Stimulated activated CD4-positive, alpha-beta T cell treated with anti-CD3 and anti-CD28 coated beads, Interleukin-2, amount 100 ng/mL, for 24 hours (primary cell): ENCODE results near the gene CEP126.

ENCODE experiments used
- DNase-seq, 2 donors: peaks; one replicate each; pipeline ENCODE4 v3.0.0-alpha.2; 2020

Gene CEP126

GRCh38 chr11:101914738-101915426 lies at the start of gene CEP126:
Gene CEP126 (plus strand): TSS chr11:101915010. CDS start chr11:101915285, 275 bp downstream.
- peak; percentile 93 to 94 for DNase-seq

DNA sequence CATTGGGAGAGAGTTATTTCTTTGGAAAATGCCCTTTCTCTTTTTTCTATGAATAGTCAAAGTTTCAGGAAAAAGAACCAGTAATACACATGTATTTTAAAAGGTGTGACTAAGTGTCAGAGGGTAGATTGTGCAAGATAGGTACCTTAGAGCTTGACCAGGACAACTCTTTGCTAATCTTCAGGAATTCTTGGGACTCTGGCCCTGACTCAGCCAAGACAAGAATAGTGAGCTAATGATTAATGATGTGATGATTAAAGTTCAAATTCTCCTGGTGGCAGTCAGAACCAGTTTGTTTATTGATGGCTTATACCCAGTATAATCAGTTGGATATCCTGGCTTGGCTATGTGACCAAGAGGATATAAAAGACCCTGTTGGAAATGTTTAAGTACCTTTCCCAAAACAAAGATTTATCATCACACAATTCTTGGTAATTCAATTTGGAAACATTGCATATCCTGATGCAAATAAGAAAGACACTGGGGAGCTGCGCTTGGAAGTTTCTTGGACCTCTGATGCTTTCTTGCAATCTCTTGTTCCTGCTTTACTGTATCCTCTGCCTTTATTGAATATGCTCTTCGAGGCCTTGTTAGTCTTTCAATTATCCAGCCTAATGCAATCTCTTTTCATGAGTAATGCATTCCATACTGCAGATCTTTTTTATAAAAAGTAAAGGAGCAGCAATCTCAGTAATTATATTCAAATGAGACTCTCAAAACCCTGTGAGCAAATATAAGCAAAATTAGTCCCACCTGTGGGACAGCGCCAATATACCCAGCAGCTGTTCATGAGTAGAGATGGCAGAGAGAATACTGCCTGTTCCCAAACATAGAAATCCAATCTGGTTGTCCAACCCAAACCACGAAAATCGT lies 48.0 kb upstream of the CEP126 start:
- DNase-seq, result no peak

- no peak for DNase-seq
These were observed 46.9 kb upstream of the CEP126 start for GRCh38 chr11:101867951-101868350.

GRCh38 chr11:101870510-101870909 lies 44.3 kb upstream of the CEP126 start:
- DNase-seq, result no peak

DNA sequence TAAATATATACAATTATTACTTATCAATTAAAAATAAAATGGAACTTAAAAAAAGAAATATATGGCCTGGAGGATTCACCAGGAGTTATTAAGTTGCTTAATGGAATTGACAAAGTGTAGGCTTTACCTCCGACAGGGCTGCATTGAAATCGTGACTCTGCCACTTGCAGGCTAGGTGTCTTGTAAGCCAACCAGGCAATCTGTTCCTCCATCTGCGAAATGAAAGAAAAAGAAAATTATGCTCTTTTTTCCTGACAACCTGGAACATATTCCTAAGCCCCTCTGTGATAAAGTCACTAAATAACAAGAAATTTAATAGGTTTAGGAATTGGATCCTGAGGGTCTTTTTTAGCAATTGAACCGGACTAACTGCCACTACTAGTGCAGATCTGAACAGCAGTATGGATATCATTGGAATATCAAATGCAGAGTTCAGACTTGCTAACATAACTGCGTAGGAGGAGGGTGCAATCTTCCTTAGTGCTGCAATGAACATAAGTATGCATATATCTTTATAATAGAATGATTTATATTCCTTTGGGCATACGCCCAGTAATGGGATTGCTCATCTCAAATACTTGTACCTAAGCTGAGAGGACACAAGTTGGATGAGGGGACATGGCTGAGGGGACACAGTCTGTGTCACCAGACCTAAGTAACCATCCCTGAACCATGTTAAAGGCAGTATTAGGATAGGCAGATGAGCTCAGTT lies 42.5 kb upstream of the CEP126 start:
- DNase-seq, result no peak

- no peak for DNase-seq
These were observed 34.6 kb upstream of the CEP126 start for GRCh38 chr11:101880222-101880621.

DNA sequence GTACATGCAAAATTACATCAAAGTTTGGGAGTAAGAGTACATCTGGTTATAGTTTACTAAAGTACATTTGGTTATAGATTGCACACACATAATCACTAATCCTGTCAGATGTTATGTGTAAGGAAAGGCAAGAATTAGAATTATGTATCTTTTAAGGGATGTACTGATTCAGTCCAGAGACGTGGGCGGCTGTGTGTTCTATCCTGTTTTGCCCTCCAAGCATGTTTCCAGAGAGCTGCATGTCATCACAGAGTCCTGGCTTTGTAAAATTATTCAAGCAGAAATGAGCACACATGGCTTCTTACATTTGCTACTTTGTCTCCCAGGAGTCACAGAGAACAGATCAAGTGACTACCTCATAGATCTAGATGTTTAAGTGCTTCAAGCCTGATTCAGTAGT lies 33.2 kb upstream of the CEP126 start:
- DNase-seq, result no peak

DNA sequence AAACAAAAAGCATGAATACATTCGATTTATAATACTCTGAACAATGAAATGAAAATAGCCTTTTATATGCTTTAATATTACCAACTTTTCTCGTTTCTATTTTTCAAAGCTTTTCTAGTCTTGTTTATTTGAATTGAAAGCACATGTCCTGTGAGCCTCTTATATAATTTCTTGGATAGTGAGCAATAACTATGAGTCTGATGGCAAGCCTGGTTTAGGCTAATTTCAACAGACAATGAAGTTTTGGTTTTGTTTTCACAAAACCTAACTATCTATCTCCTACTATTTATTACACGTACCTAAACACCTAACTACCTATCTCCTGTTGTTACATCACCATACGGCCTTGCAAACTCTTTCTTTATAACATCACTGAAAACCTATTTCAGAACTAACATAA lies 29.2 kb upstream of the CEP126 start:
- no peak for DNase-seq

DNA sequence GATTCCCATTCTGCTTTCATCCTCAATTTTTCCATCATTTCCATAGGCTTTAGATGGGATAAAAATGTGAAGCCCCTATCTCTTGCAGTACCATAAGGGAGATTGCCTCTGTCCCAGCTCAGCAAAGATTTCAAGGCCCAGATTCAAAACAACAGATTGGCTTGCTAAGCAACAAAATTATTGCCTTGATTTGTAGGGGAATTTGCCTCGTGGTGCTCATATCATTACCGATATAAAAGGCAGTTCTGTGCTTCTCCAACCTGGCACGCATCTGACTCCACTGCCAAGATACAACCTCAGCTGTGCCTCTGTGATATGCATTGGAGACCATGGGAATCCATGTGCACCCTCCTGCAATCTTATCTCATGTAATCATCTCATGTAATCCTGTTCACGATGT lies 25.0 kb upstream of the CEP126 start:
- no peak for DNase-seq

GRCh38 chr11:101894505-101894904 lies 20.3 kb upstream of the CEP126 start:
- DNase-seq, result no peak

GRCh38 chr11:101907815-101908214 lies 7.0 kb upstream of the CEP126 start:
- no peak for DNase-seq

DNA sequence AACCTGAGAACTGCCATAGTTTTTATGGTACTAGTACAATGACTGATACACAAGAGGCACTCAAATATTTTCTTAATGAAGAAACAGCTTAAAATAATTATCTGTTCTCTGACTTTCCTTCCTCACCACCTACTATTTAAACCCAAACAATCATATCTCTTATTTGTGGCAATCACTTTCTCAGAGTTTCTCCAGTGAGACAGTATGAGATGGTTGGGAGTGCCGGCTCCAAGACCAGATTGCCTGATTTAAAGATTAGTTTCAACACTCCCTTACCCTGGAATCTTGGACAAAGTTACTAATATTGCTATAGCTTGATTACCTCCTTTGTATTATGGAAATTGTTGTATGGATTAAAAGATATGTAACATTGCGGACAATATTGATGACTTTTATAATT lies 5.7 kb upstream of the CEP126 start:
- no peak for DNase-seq

DNA sequence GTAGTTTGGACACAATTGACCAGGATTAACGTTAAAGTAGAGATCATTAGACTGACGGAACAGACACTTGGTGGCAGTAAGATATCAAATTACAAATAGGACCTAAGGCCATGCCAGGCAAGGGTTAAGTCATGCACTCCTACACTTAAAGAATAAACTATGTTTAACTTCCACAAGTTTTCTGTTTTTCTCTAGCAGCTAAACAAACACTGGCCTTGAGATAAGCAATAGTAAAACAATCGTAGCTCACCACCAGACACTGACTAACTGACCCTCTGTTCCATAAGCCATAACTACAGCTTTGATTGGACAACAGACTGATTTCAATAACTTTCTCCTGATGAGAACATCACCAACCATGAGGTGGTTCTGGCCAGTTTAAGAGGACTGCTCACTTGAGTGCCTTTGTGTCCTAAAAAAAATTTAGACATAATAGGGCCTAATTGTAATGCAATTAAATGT lies 2.0 kb upstream of the CEP126 start:
- no peak for DNase-seq

DNA sequence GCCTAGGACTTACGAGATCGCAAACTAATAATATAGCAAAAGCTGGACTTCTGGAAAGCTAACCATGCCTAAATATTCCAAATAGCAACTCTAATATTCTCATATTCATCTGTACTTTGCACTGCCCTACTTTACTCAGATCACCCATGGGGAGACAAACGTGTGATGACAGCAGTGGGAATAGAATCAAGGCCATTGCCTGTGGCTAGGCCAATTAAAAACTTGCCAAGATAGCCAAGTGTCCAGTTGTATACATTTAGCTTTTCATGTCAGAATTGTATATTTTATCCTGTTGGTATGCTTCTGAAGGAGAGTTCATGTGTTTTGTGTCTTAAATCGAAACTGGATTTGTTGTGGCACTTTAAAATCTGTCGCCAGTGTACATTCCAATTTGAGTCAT lies 1.2 kb upstream of the CEP126 start:
- DNase-seq, result no peak

- DNase-seq, result no peak
These were observed 471 bp upstream of the CEP126 start for GRCh38 chr11:101914341-101914737.

DNA sequence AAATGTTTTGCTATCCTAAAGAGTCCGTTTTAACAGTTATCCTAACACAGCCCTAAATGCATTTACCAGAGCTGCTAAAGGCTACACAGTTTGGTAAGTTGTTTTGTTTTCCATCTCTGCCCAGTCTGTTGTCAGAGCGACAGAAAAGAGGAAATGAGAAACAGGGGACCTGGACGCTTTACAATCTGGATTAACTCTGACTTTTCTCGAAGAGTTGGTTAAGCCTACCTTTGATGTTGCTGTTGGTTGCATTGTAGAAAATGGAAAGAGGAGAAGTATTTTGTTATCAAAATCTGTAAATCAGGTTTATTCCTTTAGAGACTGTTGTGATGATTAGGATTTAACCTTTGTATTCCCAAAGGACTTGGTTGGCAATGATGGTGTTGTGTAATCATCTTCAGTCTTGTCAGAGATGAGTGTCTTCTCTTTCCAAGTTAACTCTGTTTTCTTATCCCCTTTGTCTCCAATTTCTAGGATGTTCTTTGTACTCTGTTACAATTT lies 1.0 kb downstream of the CEP126 start:
- no peak for DNase-seq

DNA sequence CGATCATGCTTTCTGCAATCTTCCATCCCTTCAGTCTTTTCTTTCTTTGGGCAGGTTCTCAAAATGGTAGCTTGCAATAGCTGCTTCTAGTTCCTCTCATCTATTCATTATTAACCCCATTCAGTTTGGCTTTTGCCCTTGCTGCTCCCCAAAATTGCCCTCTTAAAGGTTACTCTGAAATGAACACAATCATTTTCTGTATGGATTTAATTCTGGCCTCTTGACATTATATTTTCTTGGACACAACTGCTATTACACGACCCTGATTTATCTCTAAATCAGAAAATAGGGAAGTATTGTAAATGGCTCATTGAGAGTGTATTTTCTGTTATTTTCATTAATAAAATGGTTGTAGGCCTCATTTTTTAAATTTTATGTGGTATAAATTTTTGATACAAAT lies 1.6 kb downstream of the CEP126 start, which contains the start of gene ANGPTL5:
Gene ANGPTL5 (minus strand): TSS at position 101 of the 400 bp plus-strand sequence. CDS start 8,613 bp downstream, outside the sequence.
- no peak for DNase-seq

DNA sequence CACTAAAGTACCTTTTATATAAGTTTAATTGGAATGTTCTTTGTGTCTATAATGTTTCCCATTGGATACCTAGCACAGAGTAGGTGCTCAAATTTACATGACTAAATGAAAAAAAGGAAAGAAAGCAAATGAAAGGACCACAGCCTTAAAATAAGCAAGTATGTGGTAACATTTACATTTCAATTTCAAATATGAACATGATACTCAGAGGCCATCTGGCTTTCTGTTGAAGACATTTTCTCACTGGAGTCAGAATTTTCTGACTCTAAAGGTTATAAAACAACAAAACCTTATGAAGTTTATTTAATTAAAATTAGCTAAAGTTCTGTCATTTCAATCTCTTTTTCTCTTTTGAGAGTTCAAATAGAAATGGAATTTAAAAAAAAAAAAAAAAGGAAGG lies 2.4 kb downstream of the CEP126 start:
- DNase-seq, result no peak

- no peak for DNase-seq
These were observed 6.2 kb downstream of the CEP126 start for GRCh38 chr11:101920992-101921391.

GRCh38 chr11:101923554-101923953 lies 8.7 kb downstream of the CEP126 start:
- no peak for DNase-seq

GRCh38 chr11:101929294-101929915 lies 14.6 kb downstream of the CEP126 start:
- DNase-seq, result no peak

GRCh38 chr11:101931692-101932091 lies 16.9 kb downstream of the CEP126 start:
- no peak for DNase-seq
